ENCODE data around the gene LHPP. TPM values are rescaled to one million over a fixed set of nuclear protein-coding genes. Genes with fewer than 3 reads are reported as not detected.

LHPP gene
- total RNA-seq, 1 donor from 2014 or later: 24.5 TPM

GRCh38 chr10:124632064-124632531 is 170.5 kb downstream of the LHPP start:
- Mint-ChIP-seq H3K27me3 (ENCODE audit: insufficient read depth, low read depth) (peaks cover 2% of the 10 kb centered on the region), H3K27ac (no peak overlapping the region), H3K4me3 (no peak overlapping the region), H3K36me3 (peaks cover 11% of the 10 kb centered on the region), H3K4me1 (peaks cover 12% of the 10 kb centered on the region), H3K9me3 (no peaks in the 10 kb centered on the region)
- H3K79me2 ChIP-seq (ENCODE audit: low read depth): peaks cover 24% of the 10 kb centered on the region
- TF ChIP-seq CTCF (IDR thresholded peaks at IDR 0.05): peak; percentile 51
- no peak for TF ChIP-seq EZH2phosphoT487 (IDR thresholded peaks at IDR 0.05)
- peak; percentile 54 for DNase-seq (ENCODE audit: low spot score)
- no peaks in the 10 kb centered on the region for H3F3A ChIP-seq (ENCODE audit: low read depth)
- no peaks in the 10 kb centered on the region for H3K9me3 ChIP-seq (ENCODE audit: low read depth)
- peaks cover 23% of the 10 kb centered on the region for H3K4me1 ChIP-seq
- H3K36me3 ChIP-seq: no peaks in the 10 kb centered on the region
- no peak overlapping the region for H3K27ac ChIP-seq
- peaks cover 36% of the 10 kb centered on the region for H4K20me1 ChIP-seq (ENCODE audit: low read depth)
- peak overlapping the region; percentile 35 for H3K4me2 ChIP-seq
- H3K4me3 ChIP-seq: no peak overlapping the region
- no peak overlapping the region for H2AFZ ChIP-seq (replicated peaks)
- no peaks in the 10 kb centered on the region for H3K27me3 ChIP-seq
- H3K9ac ChIP-seq: no peak overlapping the region

GRCh38 chr10:124632566-124632965 is 170.9 kb downstream of the LHPP start:
- H3K27ac Mint-ChIP-seq: no peak overlapping the region
- no peaks in the 10 kb centered on the region for H3F3A ChIP-seq (ENCODE audit: low read depth)
- H3K79me2 ChIP-seq (ENCODE audit: low read depth): peaks cover 24% of the 10 kb centered on the region
- peaks cover 2% of the 10 kb centered on the region for H3K27me3 Mint-ChIP-seq (ENCODE audit: insufficient read depth, low read depth)
- H3K4me2 ChIP-seq: peak overlapping the region; percentile 35
- H3K9me3 ChIP-seq (ENCODE audit: low read depth): no peaks in the 10 kb centered on the region
- H3K4me3 ChIP-seq: no peak overlapping the region
- peaks cover 19% of the 10 kb centered on the region for H3K4me1 ChIP-seq
- no peaks in the 10 kb centered on the region for H3K36me3 ChIP-seq
- H2AFZ ChIP-seq (replicated peaks): no peak overlapping the region
- peaks cover 31% of the 10 kb centered on the region for H4K20me1 ChIP-seq (ENCODE audit: low read depth)
- no peak overlapping the region for H3K27ac ChIP-seq
- no peak overlapping the region for H3K9ac ChIP-seq
- no peak for TF ChIP-seq EZH2phosphoT487 (IDR thresholded peaks at IDR 0.05)
- TF ChIP-seq EZH2 (IDR thresholded peaks at IDR 0.05): no peak
- no peak for TF ChIP-seq CTCF (IDR thresholded peaks at IDR 0.05)
- no peaks in the 10 kb centered on the region for H3K9me3 Mint-ChIP-seq
- DNase-seq (ENCODE audit: low spot score): no peak
- peaks cover 11% of the 10 kb centered on the region for H3K36me3 Mint-ChIP-seq
- no peaks in the 10 kb centered on the region for H3K27me3 ChIP-seq
- H3K4me3 Mint-ChIP-seq: no peak overlapping the region
- H3K4me1 Mint-ChIP-seq: peaks cover 12% of the 10 kb centered on the region

GRCh38 chr10:124636271-124636995 is 174.8 kb downstream of the LHPP start:
- H3K79me2 ChIP-seq (ENCODE audit: low read depth): peaks cover 56% of the 10 kb centered on the region
- H4K20me1 ChIP-seq (ENCODE audit: low read depth): peaks cover 6% of the 10 kb centered on the region
- DNase-seq (ENCODE audit: low spot score): no peak
- Mint-ChIP-seq H3K4me1 (peaks cover 12% of the 10 kb centered on the region), H3K4me3 (no peak overlapping the region), H3K27me3 (ENCODE audit: insufficient read depth, low read depth) (peaks cover 2% of the 10 kb centered on the region), H3K9me3 (no peaks in the 10 kb centered on the region), H3K36me3 (peaks cover 11% of the 10 kb centered on the region), H3K27ac (no peak overlapping the region)
- no peaks in the 10 kb centered on the region for H3F3A ChIP-seq (ENCODE audit: low read depth)
- no peaks in the 10 kb centered on the region for H3K27me3 ChIP-seq
- H3K9me3 ChIP-seq (ENCODE audit: low read depth): no peaks in the 10 kb centered on the region
- no peak for TF ChIP-seq EZH2 (IDR thresholded peaks at IDR 0.05)
- TF ChIP-seq EZH2phosphoT487 (IDR thresholded peaks at IDR 0.05): no peak
- peak; percentile 20 for TF ChIP-seq CTCF (IDR thresholded peaks at IDR 0.05)
- H3K9ac ChIP-seq: no peak overlapping the region
- H3K36me3 ChIP-seq: no peaks in the 10 kb centered on the region
- no peak overlapping the region for H3K4me2 ChIP-seq
- H2AFZ ChIP-seq (replicated peaks): no peak overlapping the region
- H3K4me1 ChIP-seq: peaks cover 23% of the 10 kb centered on the region
- no peak overlapping the region for H3K27ac ChIP-seq
- H3K4me3 ChIP-seq: no peak overlapping the region

All from neural progenitor cell (in vitro differentiated cells).